ENCODE data around the gene EMID1.

EMID1 gene

DNA sequence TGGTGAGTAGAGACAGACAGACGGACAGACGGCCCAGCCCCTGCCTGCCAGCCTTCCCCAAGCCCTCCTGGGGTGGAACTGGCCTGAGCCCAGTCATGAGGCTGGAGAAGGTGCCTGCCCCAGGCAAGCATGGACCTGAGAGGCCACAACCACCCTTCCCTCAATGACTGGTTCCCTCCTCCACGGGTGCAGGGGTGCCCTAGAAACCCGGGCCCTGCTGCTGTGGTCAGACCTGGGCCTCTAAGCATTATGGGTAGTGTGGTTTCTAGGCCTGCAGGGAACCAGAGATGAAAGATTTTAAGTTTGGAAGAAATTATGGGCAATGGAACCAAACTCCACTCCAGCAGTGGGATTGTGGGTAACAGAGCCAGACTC, 48.6 kb downstream of the EMID1 start:
- Histone ChIP-seq H3K4me2 (ENCODE audit: low read depth, low read length, poor library complexity, severe bottlenecking) (no peak overlapping the region), H3F3A (ENCODE audit: low read depth) (no peaks in the 10 kb centered on the region), H3K4me3 (ENCODE audit: low read length, poor library complexity, severe bottlenecking) (no peak overlapping the region), H3K27me3 (ENCODE audit: insufficient read depth, low read length, poor library complexity, severe bottlenecking) (no peaks in the 10 kb centered on the region), H3K79me2 (ENCODE audit: insufficient read depth, low read length) (no peaks in the 10 kb centered on the region), H2AFZ (ENCODE audit: low read length) (no peak overlapping the region), H3K9ac (ENCODE audit: low read depth, low read length, poor library complexity, severe bottlenecking) (no peak overlapping the region), H3K9me3 (ENCODE audit: insufficient read depth, low read depth, low read length) (no peaks in the 10 kb centered on the region), H4K20me1 (ENCODE audit: insufficient read depth, low read length, poor library complexity, severe bottlenecking) (no peaks in the 10 kb centered on the region), H3K4me1 (ENCODE audit: insufficient read depth, low read length, poor library complexity, severe bottlenecking) (no peaks in the 10 kb centered on the region), H3K9me2 (replicated peaks; ENCODE audit: low read depth, low read length) (no peaks in the 10 kb centered on the region), H3K36me3 (ENCODE audit: insufficient read depth, low read length) (peaks cover 71% of the 10 kb centered on the region; the same call in 1 of the 2 replicates)
- TF ChIP-seq, protein P1, sequence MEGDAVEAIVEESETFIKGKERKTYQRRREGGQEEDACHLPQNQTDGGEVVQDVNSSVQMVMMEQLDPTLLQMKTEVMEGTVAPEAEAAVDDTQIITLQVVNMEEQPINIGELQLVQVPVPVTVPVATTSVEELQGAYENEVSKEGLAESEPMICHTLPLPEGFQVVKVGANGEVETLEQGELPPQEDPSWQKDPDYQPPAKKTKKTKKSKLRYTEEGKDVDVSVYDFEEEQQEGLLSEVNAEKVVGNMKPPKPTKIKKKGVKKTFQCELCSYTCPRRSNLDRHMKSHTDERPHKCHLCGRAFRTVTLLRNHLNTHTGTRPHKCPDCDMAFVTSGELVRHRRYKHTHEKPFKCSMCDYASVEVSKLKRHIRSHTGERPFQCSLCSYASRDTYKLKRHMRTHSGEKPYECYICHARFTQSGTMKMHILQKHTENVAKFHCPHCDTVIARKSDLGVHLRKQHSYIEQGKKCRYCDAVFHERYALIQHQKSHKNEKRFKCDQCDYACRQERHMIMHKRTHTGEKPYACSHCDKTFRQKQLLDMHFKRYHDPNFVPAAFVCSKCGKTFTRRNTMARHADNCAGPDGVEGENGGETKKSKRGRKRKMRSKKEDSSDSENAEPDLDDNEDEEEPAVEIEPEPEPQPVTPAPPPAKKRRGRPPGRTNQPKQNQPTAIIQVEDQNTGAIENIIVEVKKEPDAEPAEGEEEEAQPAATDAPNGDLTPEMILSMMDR (conservative IDR thresholded peaks at IDR 0.05; ENCODE audit: low read length): no peak
- no peak for TF ChIP-seq EZH2phosphoT487 (IDR thresholded peaks at IDR 0.05; ENCODE audit: borderline replicate concordance)

DNA sequence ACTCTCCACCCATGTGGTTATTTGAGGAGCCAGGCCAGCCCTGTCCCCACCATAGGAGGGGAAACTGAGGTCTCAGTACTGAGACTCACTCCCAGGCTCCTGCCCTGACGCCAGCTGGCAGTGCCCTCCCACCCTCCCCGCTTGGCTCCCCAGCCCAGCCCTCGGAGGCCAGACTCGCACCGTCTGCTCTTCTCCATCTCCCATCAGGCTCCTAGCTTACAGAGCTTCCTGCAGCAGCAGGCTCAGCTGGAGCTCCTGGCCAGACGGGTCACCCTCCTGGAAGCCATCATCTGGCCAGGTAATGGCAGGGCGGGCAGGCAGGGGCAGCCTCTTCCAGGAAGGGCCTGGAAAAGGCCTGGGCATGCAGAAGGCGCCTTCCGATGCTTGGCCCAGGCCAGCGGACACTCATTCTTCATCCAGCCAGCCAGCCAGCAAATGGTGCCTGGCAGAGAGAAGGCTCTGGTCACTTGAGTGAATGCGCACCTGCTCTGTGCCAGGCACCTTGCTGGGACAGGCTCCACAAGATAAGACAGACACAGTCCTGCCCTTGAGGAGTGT, 49.4 kb downstream of the EMID1 start:
- H3K9me2 ChIP-seq (replicated peaks; ENCODE audit: low read depth, low read length): no peaks in the 10 kb centered on the region
- TF ChIP-seq, protein P1 (conservative IDR thresholded peaks at IDR 0.05; ENCODE audit: low read length): no peak
- no peak for TF ChIP-seq EZH2phosphoT487 (IDR thresholded peaks at IDR 0.05; ENCODE audit: borderline replicate concordance)
- no peak overlapping the region for H3K4me3 ChIP-seq (ENCODE audit: low read length, poor library complexity, severe bottlenecking)
- H3K9ac ChIP-seq (ENCODE audit: low read depth, low read length, poor library complexity, severe bottlenecking): no peak overlapping the region
- no peaks in the 10 kb centered on the region for H3K27me3 ChIP-seq (ENCODE audit: insufficient read depth, low read length, poor library complexity, severe bottlenecking)
- H3K4me2 ChIP-seq (ENCODE audit: low read depth, low read length, poor library complexity, severe bottlenecking): no peak overlapping the region
- no peak overlapping the region for H2AFZ ChIP-seq (ENCODE audit: low read length)
- H3F3A ChIP-seq (ENCODE audit: low read depth): no peaks in the 10 kb centered on the region
- no peaks in the 10 kb centered on the region for H3K79me2 ChIP-seq (ENCODE audit: insufficient read depth, low read length)
- H3K36me3 ChIP-seq (ENCODE audit: insufficient read depth, low read length): peaks cover 76% of the 10 kb centered on the region; the same call in 1 of the 2 replicates
- H4K20me1 ChIP-seq (ENCODE audit: insufficient read depth, low read length, poor library complexity, severe bottlenecking): no peaks in the 10 kb centered on the region
- H3K4me1 ChIP-seq (ENCODE audit: insufficient read depth, low read length, poor library complexity, severe bottlenecking): no peaks in the 10 kb centered on the region
- no peaks in the 10 kb centered on the region for H3K9me3 ChIP-seq (ENCODE audit: insufficient read depth, low read depth, low read length)

DNA sequence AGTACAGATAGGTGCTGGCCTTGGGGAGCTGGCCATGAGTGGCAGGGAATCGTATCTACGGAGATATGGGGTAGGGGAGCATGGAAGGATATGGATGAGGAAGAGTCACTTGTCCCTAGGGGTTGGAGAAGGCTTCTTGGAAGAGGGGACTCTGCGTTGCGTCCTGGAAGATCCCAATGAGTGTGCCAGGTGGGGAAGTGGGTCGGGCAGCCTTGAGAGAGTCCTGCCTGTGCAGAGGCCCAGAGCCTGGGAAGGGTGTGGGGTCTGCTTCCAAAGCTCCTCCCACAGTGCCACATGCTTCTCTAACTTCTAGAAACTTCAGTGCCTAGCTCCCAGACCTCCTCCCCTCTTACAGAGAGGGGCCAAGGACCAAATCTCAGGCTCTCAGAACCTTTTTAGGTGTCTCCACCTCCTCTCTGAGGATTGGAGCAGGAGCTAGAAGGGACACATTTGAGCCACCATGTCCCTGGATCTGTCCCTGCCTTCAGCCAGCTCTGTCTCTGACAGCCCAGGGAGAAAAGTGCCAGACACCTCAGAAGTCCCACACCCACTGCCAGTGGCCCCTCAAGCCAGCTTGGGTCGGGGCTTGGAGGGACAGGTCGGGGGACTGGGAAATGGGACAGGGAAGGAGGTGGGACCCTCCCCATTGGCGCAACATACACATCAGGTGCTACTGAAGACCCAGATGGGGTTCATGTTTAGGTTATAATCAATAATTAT, 51.1 kb downstream of the EMID1 start:
- TF ChIP-seq EZH2phosphoT487 (IDR thresholded peaks at IDR 0.05; ENCODE audit: borderline replicate concordance): no peak
- TF ChIP-seq, protein P1 (conservative IDR thresholded peaks at IDR 0.05; ENCODE audit: low read length): no peak
- Histone ChIP-seq H3K4me1 (ENCODE audit: insufficient read depth, low read length, poor library complexity, severe bottlenecking) (no peaks in the 10 kb centered on the region), H4K20me1 (ENCODE audit: insufficient read depth, low read length, poor library complexity, severe bottlenecking) (no peaks in the 10 kb centered on the region), H2AFZ (ENCODE audit: low read length) (no peak overlapping the region), H3K27me3 (ENCODE audit: insufficient read depth, low read length, poor library complexity, severe bottlenecking) (no peaks in the 10 kb centered on the region), H3K4me2 (ENCODE audit: low read depth, low read length, poor library complexity, severe bottlenecking) (no peak overlapping the region), H3K9me3 (ENCODE audit: insufficient read depth, low read depth, low read length) (no peaks in the 10 kb centered on the region), H3K4me3 (ENCODE audit: low read length, poor library complexity, severe bottlenecking) (no peak overlapping the region), H3K9ac (ENCODE audit: low read depth, low read length, poor library complexity, severe bottlenecking) (no peak overlapping the region), H3K36me3 (ENCODE audit: insufficient read depth, low read length) (peaks cover 79% of the 10 kb centered on the region; the same call in 1 of the 2 replicates), H3K9me2 (replicated peaks; ENCODE audit: low read depth, low read length) (no peaks in the 10 kb centered on the region), H3F3A (ENCODE audit: low read depth) (no peaks in the 10 kb centered on the region), H3K79me2 (ENCODE audit: insufficient read depth, low read length) (no peaks in the 10 kb centered on the region)

All from Loucy (cell line).